ENCODE measurements around the gene SYK. TPM values are rescaled to one million over a fixed set of nuclear protein-coding genes. Genes with fewer than 3 reads are reported as not detected.

Gene SYK
- total RNA-seq, 1 experiment from 2014 or later: 5.3 TPM

DNA sequence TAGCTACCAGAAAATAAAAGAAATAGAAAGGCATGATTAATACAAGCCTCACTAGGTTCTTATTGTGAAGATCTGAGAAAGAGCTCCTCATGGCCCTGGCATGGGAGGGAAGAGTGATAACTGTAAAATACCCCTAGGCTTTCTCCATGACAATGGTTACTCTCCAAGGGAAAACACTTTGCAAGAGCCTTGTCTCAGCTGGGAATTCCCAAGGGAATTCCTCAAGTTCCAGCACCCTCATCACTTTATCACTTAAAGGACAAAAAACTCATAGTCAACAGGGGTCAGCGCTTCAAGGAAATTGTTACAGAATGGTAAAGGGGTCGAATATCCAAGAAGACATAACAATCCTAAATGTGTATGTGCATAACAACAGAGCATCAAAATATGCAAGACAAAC lies 21.2 kb downstream of the SYK start:
- no peak for DNase-seq
- no peaks in the 10 kb centered on the region for H3K4me1 ChIP-seq
- POLR2A ChIA-PET: no interaction called here
- TF ChIP-seq, protein P1, sequence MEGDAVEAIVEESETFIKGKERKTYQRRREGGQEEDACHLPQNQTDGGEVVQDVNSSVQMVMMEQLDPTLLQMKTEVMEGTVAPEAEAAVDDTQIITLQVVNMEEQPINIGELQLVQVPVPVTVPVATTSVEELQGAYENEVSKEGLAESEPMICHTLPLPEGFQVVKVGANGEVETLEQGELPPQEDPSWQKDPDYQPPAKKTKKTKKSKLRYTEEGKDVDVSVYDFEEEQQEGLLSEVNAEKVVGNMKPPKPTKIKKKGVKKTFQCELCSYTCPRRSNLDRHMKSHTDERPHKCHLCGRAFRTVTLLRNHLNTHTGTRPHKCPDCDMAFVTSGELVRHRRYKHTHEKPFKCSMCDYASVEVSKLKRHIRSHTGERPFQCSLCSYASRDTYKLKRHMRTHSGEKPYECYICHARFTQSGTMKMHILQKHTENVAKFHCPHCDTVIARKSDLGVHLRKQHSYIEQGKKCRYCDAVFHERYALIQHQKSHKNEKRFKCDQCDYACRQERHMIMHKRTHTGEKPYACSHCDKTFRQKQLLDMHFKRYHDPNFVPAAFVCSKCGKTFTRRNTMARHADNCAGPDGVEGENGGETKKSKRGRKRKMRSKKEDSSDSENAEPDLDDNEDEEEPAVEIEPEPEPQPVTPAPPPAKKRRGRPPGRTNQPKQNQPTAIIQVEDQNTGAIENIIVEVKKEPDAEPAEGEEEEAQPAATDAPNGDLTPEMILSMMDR (IDR thresholded peaks at IDR 0.05; ENCODE audit: insufficient read depth in 1 of 2, low read depth in 1 of 2, low read length in 1 of 2, severe bottlenecking in 1 of 2, unreplicated experiment in 1 of 2): no peak
- H3K36me3 Mint-ChIP-seq (ENCODE audit: insufficient read depth, unreplicated experiment): no peaks in the 10 kb centered on the region
- H3K9me3 ChIP-seq: no peaks in the 10 kb centered on the region
- intact Hi-C loops (cut with micrococcal nuclease; ENCODE audit: unreplicated experiment): no loop called here
- H3K36me3 ChIP-seq (ENCODE audit: control insufficient read depth, insufficient read depth, low read length): no peaks in the 10 kb centered on the region
- no TSS peak for BruUV-seq (replicated peaks)
- H3K27me3 Mint-ChIP-seq (ENCODE audit: insufficient read depth, unreplicated experiment): no peaks in the 10 kb centered on the region
- H3K27me3 ChIP-seq (replicated peaks; ENCODE audit: control insufficient read depth, insufficient read depth, low read length): no peaks in the 10 kb centered on the region
- H3K4me1 Mint-ChIP-seq (ENCODE audit: low read depth, unreplicated experiment): no peaks in the 10 kb centered on the region
- H3K27ac Mint-ChIP-seq (ENCODE audit: unreplicated experiment): no peak overlapping the region
- CTCF ChIA-PET: no interaction called here
- H3K4me3 ChIP-seq (ENCODE audit: low read depth, low read length): no peak overlapping the region
- no peak overlapping the region for H3K4me3 Mint-ChIP-seq (ENCODE audit: unreplicated experiment)
- H3K9me3 Mint-ChIP-seq (ENCODE audit: unreplicated experiment): no peaks in the 10 kb centered on the region

DNA sequence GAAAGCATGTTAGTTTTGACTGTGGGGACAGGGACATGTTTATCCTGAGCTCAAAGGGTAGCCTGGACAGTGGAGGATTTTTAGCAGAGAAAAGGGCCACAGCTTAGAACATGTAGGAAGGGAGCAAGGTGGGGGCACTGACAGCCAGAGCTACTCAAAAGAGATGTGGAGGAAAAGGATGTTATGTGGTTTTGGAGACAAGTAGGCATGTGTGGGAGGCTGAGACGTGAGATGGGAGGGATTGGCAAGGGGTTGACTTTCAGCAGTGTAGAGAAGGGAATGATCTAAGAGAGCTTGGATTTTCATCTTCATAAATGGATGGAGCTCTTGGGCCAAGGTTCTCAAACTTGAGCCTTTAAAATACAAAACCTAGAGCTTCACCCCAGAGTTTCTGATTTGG lies 24.0 kb downstream of the SYK start:
- Mint-ChIP-seq H3K4me1 (ENCODE audit: low read depth, unreplicated experiment) (no peaks in the 10 kb centered on the region), H3K4me3 (ENCODE audit: unreplicated experiment) (no peak overlapping the region), H3K36me3 (ENCODE audit: insufficient read depth, unreplicated experiment) (no peaks in the 10 kb centered on the region), H3K9me3 (ENCODE audit: unreplicated experiment) (no peaks in the 10 kb centered on the region), H3K27me3 (ENCODE audit: insufficient read depth, unreplicated experiment) (no peaks in the 10 kb centered on the region), H3K27ac (ENCODE audit: unreplicated experiment) (no peak overlapping the region)
- Histone ChIP-seq H3K27me3 (replicated peaks; ENCODE audit: control insufficient read depth, insufficient read depth, low read length) (no peaks in the 10 kb centered on the region), H3K9me3 (no peaks in the 10 kb centered on the region), H3K4me1 (no peaks in the 10 kb centered on the region), H3K4me3 (ENCODE audit: low read depth, low read length) (no peak overlapping the region), H3K36me3 (ENCODE audit: control insufficient read depth, insufficient read depth, low read length) (no peaks in the 10 kb centered on the region)
- intact Hi-C loops (cut with micrococcal nuclease; ENCODE audit: unreplicated experiment): no loop called here
- TF ChIP-seq, protein P1 (IDR thresholded peaks at IDR 0.05; ENCODE audit: insufficient read depth in 1 of 2, low read depth in 1 of 2, low read length in 1 of 2, severe bottlenecking in 1 of 2, unreplicated experiment in 1 of 2): no peak
- ChIA-PET CTCF (no interaction called here), POLR2A (no interaction called here)
- no peak for DNase-seq
- BruUV-seq (replicated peaks): no TSS peak

DNA sequence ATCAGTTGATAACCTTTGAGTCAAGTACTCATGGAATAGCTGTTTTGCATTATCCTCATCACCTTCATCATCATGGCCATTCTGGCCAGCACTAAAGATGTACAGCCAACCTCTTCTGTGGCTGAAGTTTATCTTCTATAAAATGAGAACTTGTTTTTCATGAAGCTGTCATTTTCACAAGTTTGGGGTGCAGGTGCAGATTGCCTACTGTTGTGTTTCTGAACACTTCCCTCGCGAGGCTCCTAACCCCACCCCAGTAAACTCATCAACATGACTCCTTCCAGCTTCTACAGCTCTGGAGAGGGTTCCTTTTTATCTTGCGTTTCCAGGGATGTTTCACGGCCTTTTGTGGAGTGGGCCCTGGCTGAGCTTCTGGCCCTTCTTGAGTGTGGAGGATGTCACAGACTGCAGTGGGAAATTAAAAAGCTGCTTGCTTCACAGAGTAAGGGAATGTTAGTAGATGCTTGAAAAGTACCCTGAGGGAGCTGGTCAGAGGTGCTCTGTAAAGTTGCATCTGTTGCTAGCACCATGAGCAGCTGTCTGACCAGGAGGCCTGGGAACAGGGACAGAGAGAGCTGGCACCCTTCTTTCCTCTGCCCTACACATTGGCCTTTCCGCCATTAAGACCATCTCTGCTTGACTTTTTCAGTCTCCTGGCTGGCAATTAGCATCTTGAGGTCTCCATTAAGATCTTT lies 24.9 kb downstream of the SYK start:
- POLR2A ChIA-PET: no interaction called here

More for the DNA sequence above, 24.9 kb downstream of the SYK start:
- H3K27me3 Mint-ChIP-seq (ENCODE audit: insufficient read depth, unreplicated experiment): no peaks in the 10 kb centered on the region
- H3K9me3 Mint-ChIP-seq (ENCODE audit: unreplicated experiment): no peaks in the 10 kb centered on the region
- no peaks in the 10 kb centered on the region for H3K4me1 Mint-ChIP-seq (ENCODE audit: low read depth, unreplicated experiment)
- TF ChIP-seq, protein P1 (IDR thresholded peaks at IDR 0.05; ENCODE audit: insufficient read depth in 1 of 2, low read depth in 1 of 2, low read length in 1 of 2, severe bottlenecking in 1 of 2, unreplicated experiment in 1 of 2): no peak
- no peaks in the 10 kb centered on the region for H3K4me1 ChIP-seq
- CTCF ChIA-PET: no interaction called here
- no peaks in the 10 kb centered on the region for H3K9me3 ChIP-seq
- H3K36me3 ChIP-seq (ENCODE audit: control insufficient read depth, insufficient read depth, low read length): no peaks in the 10 kb centered on the region
- no peaks in the 10 kb centered on the region for H3K36me3 Mint-ChIP-seq (ENCODE audit: insufficient read depth, unreplicated experiment)
- no peak overlapping the region for H3K27ac Mint-ChIP-seq (ENCODE audit: unreplicated experiment)
- DNase-seq: no peak
- no peaks in the 10 kb centered on the region for H3K27me3 ChIP-seq (replicated peaks; ENCODE audit: control insufficient read depth, insufficient read depth, low read length)
- H3K4me3 ChIP-seq (ENCODE audit: low read depth, low read length): no peak overlapping the region
- no peak overlapping the region for H3K4me3 Mint-ChIP-seq (ENCODE audit: unreplicated experiment)
- no TSS peak for BruUV-seq (replicated peaks)
- intact Hi-C loops (cut with micrococcal nuclease; ENCODE audit: unreplicated experiment): no loop called here

Measured in Caco-2 (cell line).